Activated CD8-positive, alpha-beta memory T cell treated with anti-CD3 and anti-CD28 coated beads for 48 hours (primary cell): ENCODE data around the gene CRLF1.
"Not testable (repeated sequence)": the region's sequence is repeated elsewhere in the genome, so short reads cannot be mapped to it uniquely, and the experiment has no call there.

Experiments used
- DNase-seq, 3 experiments: peaks; one replicate each; pipeline ENCODE4 v3.0.0-alpha.2; 2020; ENCODE audit warnings: low read depth in 2 of 3, low spot score in 2 of 3

CRLF1 gene

DNA sequence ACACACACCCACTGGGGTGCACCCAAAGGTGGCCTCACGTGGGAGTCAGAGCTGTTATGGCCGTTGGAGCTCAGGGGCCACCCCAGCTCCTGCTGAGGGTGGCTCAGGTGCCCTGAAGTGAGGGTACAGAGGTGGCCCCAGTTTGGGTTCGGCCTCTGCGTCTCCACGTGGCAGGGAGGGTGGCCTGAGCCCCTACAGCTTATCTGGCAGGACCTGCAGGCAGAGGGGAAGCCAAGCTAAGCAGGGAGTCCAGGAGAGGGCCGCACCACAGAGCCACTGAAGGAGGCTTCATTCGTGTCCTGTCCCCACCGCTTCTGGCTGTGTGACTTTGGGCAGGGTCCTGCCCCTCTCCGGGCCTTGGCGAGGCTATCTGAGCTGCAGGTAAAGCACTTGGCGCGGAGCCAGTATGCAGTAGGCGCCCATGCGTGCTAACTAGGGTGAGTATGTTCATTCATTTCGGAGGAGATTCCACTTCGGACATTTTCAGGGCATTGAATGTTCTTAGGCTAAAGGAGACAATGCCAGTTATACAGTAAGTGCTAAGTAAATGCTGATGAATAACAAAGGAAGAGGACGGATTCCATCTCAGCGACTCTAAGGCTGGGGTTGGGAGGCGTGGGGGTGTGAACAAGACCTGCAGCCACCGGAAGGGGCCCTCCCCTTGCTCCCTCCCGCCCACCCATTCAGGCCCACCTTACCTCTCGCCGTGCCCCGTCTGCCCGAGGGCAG, 13.1 kb downstream of the CRLF1 start:
- no peak for DNase-seq

GRCh38 chr19:18592732-18593131, 13.9 kb downstream of the CRLF1 start:
- DNase-seq: not testable (repeated sequence)

DNA sequence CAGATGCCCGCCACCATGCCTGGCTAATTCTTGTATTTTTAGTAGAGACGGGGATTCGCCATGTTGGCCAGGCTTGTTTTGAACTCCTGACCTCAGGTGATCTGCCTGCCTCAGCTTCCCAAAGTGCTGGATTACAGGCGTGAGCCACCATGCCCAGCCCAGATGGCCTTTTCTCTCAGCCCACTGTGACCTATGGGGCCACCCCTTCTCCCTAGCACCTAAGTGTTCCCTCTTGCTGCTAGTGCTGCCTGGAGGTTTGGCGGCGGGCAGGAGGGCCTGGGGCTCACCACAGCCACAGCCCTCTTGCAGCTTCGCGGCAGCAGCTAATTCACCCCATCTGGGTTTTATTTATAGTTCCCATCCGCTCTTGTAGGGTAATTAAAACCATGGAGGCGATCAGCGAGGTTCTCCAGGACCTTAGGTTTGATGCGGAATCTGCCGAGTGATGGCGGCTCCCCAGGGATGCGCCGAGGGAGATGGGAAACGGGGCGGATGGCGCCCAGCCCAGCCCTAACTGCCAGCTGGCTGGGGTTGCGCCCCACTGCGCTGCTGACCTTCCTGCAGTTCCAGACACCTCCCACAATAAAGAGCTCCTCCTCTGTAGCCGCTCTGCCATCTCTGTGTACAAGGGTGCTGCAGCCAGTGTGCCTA, 14.7 kb downstream of the CRLF1 start:
- DNase-seq: no peak

DNA sequence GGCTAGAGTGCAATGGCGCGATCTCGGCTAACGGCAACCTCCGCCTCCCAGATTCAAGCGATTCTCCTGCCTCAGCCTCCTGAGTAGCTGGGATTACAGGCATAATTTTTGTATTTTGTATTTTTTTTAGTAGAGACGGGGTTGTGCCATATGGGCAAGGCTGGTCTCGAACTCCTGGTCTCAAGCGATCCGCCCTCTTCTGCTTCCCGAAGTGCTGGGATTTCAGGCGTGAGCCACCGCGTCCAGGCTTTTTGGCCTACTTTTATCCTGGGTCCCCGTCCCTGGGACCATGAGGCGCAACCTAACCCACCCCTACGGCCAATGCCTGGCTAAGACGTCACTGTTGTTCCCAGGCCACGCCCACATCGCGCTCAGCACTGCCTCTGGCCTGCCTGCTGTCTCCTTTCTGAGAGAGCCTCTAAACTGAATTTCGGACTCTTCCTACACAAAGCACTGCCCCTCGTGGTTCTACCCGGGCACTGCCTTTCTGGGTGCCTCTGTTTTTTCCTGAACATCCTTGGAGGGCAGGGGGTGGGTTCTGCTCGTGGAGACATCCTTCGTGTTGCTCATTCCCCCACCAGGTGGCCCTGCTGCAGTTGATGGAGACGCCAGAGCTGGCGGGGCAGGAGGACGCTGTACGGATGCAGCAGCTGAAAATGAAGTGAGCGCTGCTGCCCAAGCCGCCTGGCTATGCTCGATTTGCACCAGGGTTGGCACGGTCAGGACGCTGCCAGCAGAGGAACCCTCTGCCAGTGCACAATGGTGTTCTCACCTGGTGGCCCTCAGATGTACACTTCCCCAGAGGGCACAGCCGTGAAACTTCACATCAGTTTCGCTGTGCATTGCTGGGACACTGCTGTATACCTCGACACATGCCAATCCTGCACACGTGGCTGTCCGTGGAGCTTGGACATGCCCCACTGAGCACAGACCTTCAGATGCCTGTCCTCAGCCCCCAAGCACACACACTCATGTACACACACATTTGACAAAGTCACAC, 16.0 kb downstream of the CRLF1 start:
- DNase-seq: no peak

DNA sequence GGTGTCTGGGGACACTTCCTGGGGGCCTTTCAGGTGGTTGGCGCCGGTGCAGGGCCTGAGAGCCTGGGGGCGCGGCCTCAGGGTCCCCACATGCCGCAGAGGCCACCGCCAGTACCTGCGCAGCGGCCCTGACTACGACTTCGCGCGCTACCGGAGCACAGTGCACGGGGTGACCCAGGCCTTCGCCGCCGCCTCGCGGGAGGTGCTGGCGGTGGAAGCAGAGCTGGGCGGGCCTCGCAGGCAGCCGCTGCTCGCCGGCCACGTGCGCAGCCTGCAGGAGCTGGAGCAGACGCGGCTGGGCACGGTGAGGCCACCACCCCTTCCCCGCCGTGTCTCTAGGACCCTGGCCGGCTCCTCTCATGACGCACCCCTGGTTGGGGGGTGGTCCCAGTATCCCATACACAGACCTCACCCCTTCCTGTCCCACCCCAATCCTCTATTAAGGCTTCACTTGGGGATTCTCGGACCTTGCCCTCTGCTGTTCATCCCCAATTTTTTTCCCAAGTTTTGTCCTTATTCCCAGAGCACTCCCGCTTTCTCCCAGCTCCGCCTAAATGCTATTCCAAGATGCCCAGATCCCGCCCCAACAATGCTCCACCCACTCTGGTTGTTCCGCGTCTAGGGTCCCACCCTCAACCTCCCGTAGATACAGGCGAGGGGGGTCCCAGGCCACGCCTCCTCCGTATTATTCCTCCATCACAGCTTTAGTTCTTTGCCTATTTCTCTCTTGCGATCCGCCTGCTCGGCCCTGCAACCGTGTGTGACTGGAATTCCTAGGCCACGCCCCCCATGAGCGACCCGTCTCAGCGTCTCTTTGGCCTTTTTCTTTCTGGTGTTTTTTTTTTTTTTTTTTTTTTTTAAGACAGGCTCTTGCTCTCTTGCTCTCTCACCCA, 17.0 kb downstream of the CRLF1 start:
- peak in 1 of 3 experiments; percentile 48 for DNase-seq

DNA sequence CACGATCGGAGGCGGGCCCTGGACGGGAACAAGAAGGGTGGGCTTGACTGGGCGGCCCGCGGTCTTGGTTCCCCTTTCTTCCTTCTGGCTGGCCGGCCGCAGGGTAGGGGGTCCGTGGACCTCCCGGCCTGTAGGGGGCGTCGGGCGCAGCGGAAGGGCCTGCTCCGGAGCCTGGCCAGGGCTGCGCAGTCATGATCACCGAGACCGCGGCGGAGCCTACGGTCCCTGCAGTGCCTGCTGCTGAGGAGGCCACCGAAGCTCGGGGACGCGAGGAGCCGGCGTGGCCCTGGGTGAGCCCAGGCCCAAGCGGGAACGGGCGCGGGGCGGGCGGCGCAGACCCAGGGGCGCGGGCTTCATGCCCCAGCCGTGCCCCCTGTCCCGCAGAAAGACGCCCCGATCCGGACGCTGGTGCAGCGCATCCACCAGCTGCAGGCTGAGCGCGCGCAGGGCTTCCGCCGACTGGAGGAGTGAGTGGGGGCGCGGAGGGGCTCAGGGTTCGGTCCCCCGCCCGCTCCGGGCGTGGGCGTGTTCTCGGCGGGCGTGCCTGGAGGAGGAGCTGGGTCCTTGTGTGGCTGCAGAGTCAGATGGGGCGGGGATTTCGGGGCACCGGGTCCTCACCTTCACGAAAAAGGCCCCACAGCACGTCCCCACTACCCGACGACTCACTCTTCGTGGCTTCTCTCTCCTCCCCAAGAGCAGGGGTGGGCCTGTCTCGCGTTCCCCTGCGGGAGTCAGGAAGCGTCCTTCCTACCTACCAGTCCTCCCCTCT, 17.8 kb downstream of the CRLF1 start, which contains the start of gene REX1BD:
Gene REX1BD, plus strand, starts transcription at position 188 of the 769 bp plus-strand sequence. Its CDS starts 4 bp downstream, at position 192.
- DNase-seq: peak; percentile 74 to 78 (median 74)

DNA sequence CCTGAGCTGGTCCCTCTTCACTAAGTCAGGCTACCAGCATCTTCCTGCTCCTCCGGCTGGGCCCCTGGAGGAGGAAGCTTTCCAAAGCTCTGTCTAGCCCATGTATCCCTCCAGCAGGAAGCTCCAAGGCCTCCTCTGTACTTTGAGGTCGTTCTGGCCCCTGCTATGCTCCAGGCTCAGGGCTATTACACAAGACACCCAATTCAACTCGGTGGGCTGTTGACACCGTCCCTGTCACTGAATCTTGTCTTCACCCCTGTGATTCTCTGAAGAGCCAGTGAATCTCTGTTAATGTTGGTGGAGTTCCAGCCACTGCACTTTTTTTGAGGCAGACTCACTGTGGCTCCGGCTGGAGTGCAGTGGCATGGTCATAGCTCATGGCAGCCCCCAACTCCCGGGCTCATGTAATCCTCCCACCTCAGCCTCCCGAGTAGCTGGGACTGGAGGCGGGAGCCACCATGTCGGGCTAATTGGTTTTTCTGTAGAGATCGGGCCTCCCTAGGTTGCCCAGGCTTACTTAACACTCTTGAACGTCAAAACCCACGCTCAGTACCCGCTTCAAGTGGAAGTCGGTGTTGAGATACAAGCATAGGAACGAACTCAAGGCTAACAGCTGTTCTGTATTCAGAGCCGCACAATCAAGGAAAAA, 18.5 kb downstream of the CRLF1 start:
- DNase-seq: no peak

GRCh38 chr19:18587561-18587960, 19.0 kb downstream of the CRLF1 start:
- no peak for DNase-seq

DNA sequence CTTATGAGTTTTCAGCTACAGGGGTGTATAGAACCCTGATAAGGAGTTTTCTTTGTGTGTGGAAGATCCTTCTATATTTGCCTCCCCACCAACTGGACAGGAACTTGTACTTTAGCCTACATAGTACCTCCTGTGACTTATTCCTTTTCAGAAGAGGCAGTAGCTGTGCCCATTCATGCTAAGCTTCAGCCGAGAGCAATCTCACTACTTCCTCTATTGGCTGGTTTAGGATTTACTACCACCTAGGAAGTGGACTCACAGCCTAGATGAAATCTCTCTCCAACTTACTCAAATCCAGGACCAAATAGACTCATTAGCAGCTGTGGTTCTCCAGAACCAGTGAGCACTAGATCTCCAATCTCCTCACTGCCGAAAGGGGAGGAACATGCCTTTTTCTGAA, 20.3 kb downstream of the CRLF1 start:
- DNase-seq: no peak

DNA sequence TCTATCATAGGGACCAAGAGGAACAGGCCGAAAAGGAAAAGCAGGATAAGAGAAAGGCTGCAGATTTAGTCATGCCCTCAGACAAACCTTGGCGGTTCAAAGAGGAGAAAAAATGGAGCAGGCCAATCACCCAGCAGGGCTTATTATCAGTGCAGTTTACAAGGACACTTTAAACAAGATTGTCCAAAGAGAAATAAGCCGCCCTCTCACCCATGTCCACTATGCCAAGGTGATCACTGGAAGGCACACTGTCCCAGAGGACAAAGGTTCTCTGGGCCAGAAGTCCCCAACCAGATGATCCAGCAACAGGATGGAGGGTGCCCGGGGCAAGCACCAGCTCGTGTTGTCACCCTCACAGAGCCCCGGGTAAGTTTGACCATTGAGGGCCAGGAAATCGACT, 26.3 kb downstream of the CRLF1 start:
- no peak for DNase-seq

GRCh38 chr19:18577365-18577914, 29.2 kb downstream of the CRLF1 start:
- DNase-seq: no peak

- DNase-seq: no peak
Measured at GRCh38 chr19:18576383-18576782, 30.2 kb downstream of the CRLF1 start.

DNA sequence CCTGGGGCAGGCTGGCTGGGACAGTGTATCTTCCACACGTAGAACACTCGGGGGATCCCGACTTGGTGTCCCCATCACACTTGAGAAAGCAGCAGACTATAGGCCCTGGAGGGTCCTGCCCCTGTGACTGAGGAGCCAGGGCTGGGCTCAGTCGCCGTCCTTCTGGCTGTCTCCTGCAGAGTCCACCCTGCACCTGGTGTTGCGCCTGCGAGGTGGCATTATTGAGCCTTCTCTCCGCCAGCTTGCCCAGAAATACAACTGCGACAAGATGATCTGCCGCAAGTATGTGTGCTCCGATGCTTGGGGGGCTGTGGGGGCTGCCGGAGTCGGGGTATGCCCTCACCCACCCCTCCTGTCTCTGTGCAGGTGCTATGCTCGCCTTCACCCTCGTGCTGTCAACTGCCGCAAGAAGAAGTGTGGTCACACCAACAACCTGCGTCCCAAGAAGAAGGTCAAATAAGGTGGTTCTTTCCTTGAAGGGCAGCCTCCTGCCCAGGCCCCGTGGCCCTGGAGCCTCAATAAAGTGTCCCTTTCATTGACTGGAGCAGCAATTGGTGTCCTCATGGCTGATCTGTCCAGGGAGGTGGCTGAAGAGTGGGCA, 31.8 kb downstream of the CRLF1 start:
- DNase-seq: no peak

DNA sequence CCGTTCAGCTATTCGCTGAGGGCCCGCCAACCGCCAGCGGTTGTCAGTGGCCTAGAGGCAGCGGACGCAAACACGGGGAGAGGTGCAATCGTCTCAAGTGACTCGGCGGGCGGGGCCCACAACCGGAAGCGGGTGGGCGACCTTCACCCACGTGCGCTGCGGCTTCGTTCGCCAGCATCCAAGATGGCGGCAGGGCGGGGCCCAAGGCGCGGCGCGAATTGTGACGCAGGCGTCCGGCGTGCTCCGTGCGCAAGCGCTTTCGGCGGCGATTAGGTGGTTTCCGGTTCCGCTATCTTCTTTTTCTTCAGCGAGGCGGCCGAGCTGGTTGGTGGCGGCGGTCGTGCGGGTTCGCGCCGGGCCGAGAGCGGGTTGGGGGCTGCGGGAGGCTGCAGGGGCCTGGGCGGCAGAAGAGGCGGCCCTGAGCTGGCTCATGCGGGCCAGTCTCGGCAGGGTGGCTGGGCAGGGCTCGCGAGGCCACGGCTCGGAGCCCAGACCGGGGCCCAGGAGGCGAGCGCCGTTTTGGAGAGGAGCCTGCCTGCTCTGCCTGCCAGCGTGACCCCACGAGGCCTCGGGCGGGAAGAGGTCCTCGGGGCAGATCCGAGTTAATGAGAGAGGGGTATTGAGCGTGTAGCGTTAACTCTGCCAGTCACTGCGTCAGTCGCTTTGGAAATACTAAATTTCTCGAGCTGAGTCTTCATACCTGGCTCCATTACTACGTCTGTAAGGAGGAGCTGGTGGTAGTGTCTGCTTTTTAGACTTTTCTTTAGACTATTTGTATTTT, 34.8 kb downstream of the CRLF1 start, which contains the start of gene UBA52:
Gene UBA52, plus strand, starts transcription at position 294 of the 781 bp plus-strand sequence. CDS start 1,444 bp downstream, outside the sequence.
- DNase-seq: peak; percentile 96 to 99 (median 99)

GRCh38 chr19:18568367-18568766, 38.2 kb downstream of the CRLF1 start:
- DNase-seq: no peak

DNA sequence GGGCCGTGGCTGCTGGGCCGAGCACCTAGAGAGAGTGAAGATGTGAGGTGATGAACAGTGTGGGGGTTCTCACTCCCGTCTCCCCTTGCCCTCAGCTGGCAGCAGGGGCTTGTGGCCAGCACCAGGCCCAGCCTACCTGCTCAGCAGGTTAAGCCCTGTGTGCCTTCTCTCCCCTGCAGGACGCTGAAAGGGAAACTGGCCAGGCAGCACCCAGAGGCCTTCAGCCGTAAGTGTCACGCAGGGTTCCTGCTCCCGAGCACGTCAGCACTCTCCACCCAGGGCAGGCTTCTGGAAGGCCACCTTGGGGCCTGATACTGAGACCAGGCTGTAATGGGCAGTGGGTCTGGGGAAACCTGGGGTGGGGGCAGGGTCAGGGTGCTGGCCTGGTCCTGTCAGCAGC, 39.6 kb downstream of the CRLF1 start:
- DNase-seq: no peak

DNA sequence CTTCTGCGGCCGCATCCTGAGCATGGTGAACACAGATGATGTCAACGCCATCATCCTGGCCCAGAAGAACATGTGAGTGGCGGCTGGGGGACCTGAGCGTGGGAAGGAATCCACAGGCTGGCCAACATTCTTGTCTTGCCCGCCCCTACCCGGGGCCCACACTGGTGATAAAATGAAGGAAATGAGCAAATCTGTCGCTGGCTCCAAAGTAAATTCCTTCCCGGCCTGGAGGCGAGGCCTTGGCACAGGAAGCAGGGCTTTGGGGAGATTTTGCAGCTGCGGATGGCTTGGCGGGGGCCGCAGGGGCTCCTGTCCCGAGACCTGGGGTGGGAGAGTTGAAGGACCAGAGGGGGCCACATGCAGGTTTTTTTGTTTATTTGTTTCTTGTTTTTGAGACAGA, 44.5 kb downstream of the CRLF1 start:
- DNase-seq: no peak

DNA sequence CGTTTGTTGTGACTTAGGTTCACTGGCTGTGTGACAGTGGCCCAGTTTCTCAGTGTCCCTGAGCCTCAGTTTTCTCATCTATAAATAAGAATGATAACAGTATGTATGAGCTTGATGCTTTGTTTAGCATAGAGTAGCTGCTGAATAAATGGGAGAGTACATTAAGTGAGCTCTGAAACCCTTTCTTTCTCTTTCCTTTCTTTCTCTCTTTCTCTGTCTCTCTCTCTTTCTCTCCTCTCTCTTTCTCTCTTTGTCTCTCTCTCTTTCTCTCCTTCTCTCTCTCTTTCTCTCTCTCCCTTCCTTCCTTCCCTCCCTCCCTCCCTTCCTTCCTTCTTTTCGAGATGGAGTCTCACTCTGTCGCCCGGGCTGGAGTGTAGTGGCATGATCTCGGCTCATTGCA, 46.9 kb downstream of the CRLF1 start:
- DNase-seq: no peak
